Stimulated activated CD4-positive, alpha-beta T cell treated with anti-CD3 and anti-CD28 coated beads, Interleukin-15, amount 100 ng/mL, for 48 hours (primary cell): ENCODE results near the gene EFNB1.

ENCODE experiments used
- DNase-seq, 2 donors: peaks; one replicate each; pipeline ENCODE4 v3.0.0-alpha.2; 2020; ENCODE audit warnings: low read depth in 2 of 2

Gene EFNB1

DNA sequence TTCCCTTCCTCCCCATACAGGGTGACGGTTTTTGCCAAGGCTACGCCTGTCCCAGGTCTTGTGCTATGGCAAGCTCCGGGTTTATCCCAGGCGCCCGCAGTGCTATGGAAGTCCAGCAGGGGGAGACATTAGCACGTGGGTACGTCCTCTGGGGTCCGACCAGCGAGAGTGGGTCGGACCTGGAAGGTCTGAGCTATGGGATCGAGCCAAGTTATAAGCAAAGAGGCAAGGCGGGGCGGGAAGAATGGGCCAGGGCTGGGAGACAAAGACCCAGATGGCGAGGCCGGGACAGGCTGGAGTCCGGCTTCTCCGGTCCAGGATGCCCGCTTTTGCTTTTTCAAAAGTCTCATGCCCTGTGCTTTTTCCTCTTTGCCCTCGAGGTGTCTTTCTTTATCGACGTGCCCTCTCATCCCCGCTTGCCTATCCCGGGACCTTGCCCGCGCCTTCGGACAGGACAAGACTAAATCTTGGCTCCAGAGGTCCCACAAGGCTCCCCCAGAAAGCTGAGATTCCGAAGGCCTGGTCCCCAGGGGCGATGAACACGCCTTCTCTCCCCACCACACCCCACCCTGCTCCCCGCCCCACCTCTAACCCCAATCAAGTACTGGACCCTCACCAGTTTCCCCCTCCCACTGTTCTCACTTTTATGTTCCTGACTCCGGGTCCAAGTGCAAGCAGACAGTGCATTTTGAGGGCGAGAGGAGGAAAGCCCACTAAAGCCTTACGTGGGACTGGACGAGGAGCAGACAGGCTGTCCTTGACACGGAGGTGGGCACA lies 785 bp upstream of the EFNB1 start:
- peak; percentile 43 to 72 for DNase-seq

DNA sequence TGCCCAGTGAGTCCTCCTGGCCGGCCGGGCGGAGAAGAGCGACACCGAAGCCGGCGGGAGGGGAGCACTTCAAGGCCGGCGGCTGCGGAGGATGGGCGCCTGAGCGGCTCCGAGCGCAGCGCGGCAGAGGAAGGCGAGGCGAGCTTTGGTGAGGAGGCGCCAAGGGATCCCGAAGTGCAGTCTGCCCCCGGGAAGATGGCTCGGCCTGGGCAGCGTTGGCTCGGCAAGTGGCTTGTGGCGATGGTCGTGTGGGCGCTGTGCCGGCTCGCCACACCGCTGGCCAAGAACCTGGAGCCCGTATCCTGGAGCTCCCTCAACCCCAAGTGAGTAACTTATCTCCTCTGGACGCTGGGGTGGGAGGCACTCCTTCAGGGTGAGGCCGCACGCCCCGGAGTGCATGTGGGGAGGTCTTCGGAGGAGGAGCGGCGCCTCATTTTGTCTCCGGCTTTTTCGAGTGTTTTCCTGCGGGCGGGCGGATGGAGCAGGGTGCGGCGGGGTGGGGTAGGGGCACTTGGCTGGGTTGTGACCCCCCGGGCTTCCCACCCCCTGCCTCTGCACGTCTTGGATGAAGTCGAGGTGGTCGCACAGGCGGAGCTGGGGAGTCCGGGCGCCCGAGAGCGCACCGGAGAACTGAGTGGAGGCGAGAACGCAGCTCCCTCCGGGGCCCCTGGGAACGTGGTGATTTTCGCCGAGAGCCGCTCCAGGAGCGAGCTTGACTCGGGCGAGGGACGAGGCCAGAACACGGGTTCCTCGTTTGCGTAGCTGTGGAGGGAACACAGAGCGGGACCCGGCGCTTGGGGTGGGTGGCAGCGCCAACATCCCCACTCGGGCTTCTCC lies 979 bp downstream of the EFNB1 start:
- no peak for DNase-seq

DNA sequence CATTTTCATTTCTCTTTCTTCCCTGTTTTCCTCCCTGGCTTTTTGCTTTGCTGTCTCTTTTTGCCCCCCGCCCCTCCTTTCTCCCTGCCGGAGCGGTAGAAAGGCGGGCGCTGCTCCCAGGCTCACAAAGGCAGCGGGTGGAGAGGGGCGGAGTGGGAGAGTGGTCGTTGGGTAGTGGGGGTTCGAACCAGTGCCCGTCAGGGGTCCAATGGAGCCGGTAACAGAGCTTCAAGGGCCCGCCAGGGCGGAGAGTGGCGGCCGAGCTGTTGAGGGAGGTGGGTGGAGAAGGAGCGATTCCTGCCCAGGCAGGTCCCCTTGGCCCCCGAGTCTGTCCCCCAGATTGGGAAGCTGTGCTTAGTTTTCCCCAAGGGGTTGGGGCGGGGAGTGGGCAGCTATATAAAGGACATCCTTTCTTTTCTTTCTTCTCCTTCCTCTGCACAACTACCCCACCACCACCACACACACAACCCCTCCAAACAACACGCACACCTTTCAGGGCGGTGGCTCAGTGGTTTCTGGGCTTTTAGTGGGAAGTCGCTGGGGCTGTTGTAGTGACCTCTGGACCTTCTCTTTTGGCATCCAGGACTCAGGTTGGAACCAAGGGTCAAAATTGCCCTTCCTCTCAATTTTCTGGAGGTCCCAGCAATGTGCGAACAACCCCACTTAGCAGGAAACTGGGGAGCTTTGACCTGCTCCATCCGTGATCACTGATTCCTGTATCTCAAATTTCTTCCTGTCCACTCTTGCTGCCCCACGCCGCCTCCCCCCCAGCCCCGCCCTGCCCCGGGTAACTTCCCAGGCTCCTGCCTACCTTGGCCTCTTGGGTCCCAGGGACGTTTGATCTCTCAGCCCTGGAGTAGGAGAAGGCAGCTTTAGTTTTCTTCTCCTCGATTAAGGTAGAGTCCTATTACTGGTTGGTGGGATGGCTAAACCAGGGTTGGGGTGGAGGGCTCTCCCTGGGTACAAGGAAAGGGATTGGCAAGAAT lies 1.9 kb downstream of the EFNB1 start:
- DNase-seq: no peak

DNA sequence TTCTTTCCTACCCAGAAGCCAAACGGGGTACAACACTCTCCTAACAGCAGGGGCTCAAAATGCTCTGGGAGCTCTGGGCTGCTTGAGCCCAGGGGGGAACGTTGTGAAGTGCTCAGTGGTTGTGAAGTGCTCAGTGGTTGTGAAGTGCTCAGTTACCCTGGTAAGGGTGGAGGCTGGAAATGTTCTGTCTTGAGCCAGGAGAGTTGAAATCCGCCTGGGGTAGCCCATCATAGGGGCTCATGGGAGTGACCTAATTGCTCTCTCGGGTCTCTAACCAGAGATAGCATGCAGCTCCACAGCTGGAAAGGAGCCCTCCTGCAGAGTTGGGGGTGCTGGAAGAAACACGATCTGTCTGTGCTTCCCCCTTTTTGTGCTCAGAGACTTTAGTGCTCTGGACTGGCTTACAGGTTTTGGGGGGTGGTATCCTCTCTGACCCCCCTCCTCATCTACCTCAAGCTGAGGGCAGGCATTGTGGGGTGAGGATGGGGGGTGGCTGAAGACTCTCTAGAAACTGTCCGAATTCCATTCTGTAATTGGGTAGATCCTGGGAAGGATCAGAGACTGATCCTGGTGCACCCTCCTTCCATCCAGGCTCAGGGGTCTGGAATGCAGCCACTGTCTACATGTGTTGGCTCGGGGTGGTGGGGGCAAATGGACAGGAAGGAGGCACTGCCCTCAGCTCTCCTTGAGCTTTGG lies 2.7 kb downstream of the EFNB1 start:
- DNase-seq: no peak

DNA sequence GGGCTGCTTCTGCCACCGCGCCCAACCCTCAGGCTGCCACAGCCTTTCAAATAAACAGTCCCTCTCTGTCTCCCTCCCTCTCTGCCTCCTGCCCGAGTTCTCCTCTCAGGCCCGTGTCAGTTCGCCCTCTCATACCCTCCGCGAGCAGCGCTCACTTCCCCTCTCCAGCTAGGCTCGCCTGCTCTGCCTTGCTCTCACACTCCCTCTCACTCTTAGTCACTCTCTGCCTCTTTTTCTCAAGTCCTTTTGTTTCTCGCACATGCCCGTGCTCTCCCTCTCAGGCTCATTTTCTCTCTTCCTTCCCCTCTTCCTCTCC lies 3.2 kb downstream of the EFNB1 start:
- DNase-seq: peak in 1 of 2 donors; percentile 15

DNA sequence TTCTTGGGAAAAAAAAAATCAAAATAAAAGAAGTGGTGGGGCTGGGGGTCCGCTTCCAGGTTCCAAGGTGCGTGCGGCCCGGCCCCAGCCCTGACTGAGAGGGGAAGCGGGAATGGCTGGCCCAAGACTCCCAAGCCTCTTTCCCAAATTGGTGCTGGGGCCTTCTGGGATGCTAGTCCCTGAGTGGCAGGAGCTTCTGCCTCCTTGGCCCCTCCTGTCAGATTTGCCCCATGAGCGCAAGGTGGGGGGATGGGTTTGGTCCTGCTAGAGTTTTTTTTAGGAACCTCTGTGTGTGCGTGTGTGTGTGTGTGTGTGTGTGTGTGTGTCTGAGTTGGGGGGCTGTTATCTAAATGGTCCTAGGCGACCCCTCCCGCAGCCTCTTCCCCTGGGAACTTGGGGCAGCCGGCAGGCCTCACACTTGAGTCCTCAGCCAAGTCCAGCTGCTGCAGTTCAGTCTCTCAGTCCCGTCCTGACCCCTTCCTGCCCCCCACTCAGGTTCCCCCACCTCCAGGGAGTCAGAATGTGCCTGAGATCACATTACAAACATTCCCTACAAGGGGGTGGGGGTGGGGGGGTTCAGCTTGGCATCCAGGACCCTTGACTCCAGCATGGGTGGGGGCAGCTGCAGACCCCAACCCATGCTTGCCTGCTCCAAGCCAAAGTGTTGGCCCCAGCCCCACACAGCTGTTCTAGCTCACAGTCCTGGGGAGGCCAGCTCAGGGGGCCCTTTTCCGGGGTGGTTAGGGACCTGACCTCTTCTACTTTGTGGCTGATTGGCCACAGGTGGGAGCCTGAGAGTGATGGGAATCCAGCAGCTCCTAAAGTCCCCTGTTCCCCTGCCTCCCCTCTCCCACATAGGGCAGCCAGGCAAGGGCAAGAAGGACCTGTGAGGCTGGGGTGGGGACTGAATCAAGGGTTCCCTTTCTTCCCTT lies 4.0 kb downstream of the EFNB1 start:
- no peak for DNase-seq

DNA sequence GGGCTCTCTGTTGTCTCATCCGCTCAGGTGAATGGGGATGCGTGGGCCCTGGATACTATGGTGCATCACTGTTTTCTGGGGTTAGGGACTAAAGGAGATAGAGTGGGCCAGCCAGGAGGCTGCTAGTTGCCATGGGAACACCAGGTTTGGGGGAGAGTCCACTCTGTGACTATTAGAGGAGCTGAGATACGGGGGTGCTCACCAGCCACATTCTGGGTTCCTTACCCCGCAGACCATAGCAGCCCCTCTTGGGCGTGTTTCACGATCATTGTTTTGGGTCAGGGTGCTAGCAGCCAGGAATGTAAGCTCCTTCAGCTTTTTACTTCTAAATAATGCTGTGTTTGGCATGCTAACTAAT lies 4.6 kb downstream of the EFNB1 start:
- no peak for DNase-seq

DNA sequence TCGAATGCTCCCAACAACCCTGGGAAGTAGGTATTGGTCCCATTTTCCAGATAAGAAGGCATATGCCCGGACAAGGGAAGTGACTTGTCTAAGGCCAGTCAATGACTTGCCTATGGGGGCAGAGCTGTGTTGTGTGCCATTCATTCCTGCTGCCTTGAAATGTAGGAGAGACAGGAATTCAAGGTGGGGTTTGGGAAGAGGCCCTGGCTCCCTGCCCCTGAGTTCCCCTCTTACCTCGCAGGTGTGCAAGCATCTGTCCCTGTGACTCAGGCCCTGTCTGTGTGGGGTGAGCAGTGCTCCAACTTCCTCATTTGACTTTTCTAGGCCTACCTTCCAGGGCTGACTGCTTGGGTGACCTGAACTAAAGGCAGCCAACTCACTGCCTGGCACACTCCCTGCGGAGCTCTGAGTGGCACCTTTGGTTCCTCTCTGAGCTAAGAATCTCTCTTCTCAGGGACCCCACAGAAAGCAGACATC lies 5.1 kb downstream of the EFNB1 start:
- no peak for DNase-seq

DNA sequence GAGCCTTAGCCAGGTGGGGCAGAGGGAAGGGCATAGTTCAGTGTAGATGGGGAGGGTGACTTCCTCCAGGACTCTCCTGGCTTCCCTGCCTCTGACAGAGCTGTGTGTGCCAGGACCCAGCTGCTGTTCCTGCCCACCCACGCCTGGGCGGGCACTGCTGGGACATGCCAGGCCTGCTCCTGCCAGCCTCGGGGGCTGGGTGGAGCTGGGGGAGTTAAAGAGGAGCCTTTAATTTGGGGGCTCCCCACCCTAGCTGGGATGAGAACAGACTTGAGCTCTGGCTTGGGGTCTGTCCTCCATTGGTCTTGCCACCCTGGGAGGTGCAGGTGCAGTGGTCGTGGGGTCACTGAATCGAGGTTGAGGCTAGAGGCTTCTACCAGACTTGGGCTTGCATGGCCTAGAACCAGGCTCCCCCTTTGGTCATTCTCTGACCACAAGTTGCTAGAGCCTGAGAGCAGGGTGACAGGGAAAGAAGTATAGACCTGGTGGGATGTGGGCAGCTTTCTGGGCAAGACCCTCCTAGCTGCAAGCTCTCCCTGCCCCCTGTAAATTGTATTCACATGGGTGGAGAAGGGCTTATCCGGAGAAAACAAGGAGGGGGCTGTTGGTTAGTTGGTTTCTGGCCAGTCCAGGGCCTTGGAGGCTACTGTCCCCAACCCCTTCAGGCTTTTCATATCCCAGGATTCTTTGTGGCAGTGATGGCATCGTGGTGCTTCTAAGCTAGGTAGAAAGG lies 5.7 kb downstream of the EFNB1 start:
- no peak for DNase-seq

DNA sequence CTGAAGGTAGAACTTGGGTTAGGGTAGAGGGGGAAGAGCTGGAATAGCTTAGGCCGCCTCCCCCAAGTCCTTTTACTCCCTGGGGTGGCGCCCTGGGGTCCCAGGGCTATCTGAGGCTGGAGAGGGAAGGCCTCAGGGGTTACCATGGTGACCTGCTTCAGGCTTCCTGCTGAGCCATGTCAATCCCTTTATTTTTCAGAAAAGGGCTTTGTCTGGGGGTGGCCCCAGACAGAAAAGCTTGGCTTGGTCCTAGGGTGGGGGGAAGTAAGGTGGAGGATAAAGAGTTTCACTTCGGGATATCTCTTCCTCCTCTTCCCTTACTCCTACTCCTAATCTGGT lies 6.3 kb downstream of the EFNB1 start:
- DNase-seq: no peak

DNA sequence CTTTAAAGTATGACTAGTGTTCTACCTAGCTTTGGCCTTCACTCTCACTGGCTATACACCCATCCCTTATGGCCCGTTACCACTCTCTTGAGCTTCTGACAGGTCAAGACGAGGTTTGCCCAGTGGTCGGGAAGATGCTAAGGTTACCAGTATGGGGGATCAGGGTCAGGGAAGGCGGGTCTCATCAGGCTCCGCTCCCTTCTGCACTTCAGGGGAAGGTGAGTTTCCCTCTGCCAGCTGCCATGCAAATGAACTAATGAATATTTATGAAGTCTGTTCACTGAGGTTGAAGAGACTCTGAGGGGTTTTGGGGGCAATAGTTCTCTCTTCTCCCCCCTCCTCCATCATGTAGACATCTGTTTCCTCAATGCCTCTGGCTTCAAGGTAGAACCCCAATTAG lies 6.6 kb downstream of the EFNB1 start:
- DNase-seq: no peak

DNA sequence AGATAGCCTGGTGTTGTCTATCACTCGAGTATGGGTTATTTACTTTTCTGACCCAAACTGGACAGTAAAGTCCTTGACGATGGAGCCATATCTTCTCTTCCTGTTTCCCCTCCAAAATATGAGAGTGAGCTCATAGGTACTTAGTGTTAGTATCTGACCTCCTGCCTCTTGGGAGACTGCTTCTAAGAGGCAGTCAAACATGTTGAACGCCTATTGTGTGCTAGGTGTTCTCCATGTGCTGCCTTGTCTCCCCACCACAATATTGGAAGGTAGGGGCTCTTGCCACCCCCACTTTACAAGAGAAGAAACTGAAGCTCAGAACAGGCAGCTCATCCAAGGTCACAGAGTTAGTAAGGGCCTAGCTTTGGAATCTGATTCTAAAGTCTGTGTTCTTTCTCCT lies 8.3 kb downstream of the EFNB1 start:
- no peak for DNase-seq

DNA sequence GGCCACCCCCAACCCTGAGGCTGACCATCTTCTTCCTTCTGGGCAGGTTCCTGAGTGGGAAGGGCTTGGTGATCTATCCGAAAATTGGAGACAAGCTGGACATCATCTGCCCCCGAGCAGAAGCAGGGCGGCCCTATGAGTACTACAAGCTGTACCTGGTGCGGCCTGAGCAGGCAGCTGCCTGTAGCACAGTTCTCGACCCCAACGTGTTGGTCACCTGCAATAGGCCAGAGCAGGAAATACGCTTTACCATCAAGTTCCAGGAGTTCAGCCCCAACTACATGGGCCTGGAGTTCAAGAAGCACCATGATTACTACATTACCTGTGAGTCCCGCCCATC lies 9.7 kb downstream of the EFNB1 start:
- no peak for DNase-seq

DNA sequence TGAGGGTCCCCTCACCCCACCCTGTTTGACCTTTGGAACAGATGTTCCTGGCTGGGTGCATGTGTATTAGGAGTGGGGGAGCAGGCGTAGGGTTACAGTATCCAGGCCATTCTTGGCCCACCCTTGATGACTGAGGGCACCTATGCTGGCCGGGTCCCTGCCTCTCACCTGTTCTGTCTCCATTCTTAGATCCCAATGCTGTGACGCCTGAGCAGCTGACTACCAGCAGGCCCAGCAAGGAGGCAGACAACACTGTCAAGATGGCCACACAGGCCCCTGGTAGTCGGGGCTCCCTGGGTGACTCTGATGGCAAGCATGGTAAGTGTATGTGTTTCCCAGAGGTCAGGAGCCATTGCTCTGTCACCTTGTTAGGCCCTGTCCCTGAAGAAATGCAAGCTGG lies 10.9 kb downstream of the EFNB1 start:
- DNase-seq: no peak

DNA sequence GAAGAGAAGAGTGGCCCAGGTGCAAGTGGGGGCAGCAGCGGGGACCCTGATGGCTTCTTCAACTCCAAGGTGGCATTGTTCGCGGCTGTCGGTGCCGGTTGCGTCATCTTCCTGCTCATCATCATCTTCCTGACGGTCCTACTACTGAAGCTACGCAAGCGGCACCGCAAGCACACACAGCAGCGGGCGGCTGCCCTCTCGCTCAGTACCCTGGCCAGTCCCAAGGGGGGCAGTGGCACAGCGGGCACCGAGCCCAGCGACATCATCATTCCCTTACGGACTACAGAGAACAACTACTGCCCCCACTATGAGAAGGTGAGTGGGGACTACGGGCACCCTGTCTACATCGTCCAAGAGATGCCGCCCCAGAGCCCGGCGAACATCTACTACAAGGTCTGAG lies 11.4 kb downstream of the EFNB1 start:
- no peak for DNase-seq

DNA sequence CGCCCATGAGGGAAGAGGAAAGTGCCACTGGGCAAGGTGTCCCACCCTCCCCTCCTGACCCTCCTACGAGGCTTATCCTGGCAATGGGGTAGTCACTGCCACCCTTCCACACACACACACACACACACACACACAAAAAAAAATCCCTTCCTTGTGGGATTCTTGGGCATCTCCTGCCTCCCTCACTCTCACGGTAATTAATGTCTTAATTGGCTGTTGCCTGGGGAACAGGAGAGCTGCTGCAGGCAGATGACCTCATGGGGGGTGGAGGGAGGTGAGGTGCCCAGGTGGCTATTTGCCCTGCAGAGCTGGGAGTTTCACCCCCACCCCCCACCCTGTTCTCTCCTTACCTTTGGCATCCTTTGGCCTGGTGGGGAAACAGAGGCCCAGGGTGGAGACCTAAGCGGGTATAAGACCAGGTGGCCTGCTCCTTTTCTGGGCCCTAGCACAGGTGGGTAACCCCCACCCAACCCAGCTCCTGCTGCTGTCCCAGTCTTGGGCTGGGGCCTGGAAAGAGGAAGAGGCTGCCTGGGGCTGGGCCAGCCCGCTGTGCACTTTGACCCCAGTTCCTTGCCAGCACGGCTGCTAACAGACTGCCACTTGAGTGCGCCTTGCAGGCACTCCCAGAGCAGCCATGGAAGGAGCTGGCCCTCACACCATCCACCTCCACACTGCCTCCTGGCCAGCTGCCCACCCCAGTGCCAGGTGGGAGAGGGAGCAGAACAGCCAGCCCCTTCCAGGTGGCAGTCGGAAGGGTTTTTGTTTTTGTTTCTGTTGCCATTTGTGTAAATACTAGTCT lies 12.6 kb downstream of the EFNB1 start:
- no peak for DNase-seq

DNA sequence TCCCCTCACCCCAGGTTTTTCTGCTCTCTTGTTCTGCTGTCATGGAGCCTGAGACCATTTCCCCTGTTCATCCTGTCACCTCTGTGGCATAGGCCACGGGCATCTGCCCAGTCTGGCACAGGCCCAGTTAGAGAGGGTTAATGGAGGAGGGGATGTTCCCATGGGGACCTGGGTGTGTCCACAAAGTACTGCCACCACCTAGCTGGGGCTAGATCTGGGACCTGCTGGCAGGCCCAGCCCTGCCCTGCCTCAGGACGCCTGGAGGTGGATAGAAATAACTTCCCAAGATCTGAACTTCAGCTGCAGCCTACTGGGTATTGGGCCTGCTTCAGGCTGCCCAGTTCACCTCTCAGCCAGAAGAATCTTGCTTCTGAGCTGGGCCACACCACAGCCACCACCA lies 13.5 kb downstream of the EFNB1 start:
- DNase-seq: no peak

DNA sequence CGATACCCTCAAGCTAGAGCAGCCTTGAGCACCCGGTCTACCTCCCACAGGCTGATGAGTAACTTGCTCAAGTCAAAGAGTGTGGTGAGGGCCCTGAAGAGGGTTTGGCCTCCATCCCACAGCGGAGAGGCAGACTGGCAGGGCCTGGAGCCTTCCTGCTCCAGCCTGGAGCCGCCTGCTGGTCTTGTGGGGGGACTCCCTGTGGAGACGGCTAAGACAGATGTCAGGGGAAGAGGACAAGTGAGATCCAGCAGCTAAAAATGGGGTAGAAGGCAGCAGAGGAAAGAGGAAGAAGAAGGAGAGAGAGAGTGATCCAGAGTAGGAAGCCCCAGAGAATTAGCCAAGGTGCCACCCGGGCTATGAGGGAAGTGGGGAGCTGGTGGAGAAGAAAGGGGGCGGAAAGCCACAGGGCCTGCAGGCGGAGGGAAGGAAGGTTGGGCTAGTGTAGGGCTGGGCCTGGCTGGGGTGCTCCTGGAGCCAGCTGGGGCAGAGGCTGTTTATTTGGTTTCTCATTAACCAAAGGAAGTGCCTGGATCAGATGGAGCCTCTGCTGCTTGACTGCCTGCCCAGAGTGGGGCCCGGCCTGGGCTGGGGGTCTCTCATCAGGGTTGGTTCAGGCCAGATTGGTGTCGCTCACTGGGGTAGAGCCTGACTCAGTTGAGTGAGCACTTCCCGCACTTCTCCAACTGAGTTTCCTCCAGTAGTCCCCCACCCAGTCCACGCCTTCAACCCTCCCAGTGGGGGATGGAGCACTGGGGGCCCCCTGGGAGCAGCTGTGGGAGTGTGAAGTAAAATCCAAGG lies 14.2 kb downstream of the EFNB1 start:
- no peak for DNase-seq
